HG03025 (cell line): Measurements from ENCODE around the gene AWAT2.

Experiments used
- ATAC-seq: cut with Tn5 transposase; IDR thresholded peaks from one replicate; pipeline ENCODE4 v1.9.1; 2021; ENCODE audit warnings: mild to moderate bottlenecking, moderate library complexity; ENCODE audit not compliant: unreplicated experiment, low FRiP score

AWAT2 gene

GRCh38 chrX:70042399-70043371 lies 7.1 kb downstream of the AWAT2 start:
- ATAC-seq, result no peak

GRCh38 chrX:70041993-70042392 lies 7.7 kb downstream of the AWAT2 start:
- no peak for ATAC-seq

GRCh38 chrX:70039758-70040157 lies 10.0 kb downstream of the AWAT2 start:
- no peak for ATAC-seq

- no peak for ATAC-seq
Measured at GRCh38 chrX:70038951-70039350, 10.8 kb downstream of the AWAT2 start.

GRCh38 chrX:70038515-70038914 lies 11.2 kb downstream of the AWAT2 start:
- ATAC-seq, result no peak

DNA sequence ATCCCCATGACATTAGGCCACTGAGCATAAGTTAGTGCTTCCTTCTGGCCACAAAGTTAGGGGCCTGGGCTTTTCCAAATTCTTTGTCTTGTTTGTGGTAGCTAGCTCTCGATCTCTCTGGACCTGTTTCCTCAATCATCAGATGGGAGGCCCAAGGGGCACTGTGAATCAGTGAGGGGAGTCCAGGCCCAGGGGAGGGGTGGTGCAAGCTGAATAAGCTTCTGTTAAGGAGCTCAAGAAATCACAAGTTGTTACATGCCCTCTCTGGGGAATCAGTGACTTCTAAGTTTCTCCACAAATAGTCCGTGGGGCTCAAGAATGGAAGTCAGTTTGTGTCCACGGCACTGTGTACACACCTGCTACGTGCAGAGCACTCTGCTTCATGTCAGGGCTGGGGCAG lies 15.1 kb downstream of the AWAT2 start:
- ATAC-seq, result no peak

- ATAC-seq, result no peak
Measured at GRCh38 chrX:70033348-70034051, 16.2 kb downstream of the AWAT2 start.

GRCh38 chrX:70032792-70033191 lies 16.9 kb downstream of the AWAT2 start:
- ATAC-seq, result no peak

GRCh38 chrX:70030301-70030767 lies 19.4 kb downstream of the AWAT2 start:
- no peak for ATAC-seq

DNA sequence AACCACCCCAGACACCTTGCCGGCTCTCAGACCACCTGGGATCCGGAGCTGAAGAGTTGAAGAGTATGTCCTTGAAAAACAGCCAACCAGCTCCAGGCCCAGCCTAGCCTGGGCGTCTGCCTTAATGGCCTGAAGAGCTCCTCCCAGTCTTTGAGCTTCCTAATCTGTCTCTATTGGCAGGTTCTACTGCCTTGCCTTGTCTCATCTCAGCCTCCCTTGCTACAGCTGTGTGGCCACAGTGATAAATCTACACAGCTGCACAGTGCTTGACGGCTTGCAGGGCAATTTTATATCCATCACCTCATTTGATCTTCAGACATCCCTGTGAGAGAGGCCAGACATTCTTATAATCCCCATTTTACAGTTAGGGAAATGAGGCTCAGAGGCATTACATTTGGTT lies 19.9 kb downstream of the AWAT2 start:
- ATAC-seq, result no peak

DNA sequence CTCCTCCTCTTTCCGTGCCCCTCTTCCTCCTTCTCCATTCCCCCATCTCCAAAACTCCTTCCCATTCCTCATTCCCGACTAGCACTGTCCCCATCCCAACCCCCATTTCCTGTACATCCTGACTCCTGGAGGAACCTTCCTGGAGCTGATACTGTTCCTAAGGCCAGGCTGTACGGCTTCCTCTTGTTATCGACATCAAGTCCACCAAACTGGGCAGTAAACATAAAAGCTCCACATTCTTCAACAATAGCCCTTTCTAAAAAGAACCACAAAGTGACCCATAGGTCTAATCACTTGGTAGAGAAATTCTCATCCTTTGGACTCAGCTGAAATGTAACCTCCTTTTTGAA lies 22.9 kb downstream of the AWAT2 start:
- ATAC-seq, result no peak

- ATAC-seq, result no peak
Measured at GRCh38 chrX:70026112-70026850, 23.5 kb downstream of the AWAT2 start.

DNA sequence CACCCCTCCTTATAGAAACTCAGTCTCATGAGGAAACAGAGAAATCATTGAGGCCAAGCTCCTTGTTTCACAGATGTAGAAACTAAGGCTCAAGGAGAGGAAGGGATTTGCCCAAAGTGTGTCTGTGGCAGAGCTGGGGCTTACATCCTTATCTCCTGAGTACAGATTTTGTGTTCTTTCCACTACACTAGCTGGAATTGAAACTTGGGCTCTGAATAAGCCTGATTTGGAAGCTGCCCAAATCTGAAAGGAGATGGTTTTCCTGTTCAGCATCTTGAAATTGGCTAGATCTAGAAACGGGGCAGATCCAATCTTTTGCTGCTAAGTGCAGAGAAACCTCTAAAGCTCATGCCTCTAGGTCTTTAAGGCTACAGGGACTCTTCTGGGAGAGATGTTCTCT lies 24.3 kb downstream of the AWAT2 start:
- ATAC-seq, result no peak

GRCh38 chrX:70022616-70023015 lies 27.1 kb downstream of the AWAT2 start:
- ATAC-seq, result no peak

DNA sequence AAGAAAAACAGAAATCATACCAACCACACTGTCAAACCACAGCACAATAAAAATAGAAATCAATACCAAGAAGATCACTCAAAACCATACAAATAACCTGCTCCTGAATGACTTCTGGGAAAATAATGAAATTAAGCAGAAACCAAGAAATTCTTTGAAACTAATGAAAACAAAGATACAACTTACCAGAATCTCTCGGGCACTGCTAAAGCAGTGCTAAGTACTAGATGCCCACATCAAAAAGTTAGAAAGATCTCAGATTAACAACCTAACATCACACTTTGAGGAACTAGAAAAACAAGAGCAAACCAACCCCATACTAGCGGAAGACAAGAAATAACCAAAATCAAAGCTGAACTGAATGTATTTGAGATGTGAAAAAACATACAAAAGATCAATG lies 33.2 kb downstream of the AWAT2 start:
- no peak for ATAC-seq

GRCh38 chrX:70013466-70014381 lies 36.0 kb downstream of the AWAT2 start:
- no peak for ATAC-seq

DNA sequence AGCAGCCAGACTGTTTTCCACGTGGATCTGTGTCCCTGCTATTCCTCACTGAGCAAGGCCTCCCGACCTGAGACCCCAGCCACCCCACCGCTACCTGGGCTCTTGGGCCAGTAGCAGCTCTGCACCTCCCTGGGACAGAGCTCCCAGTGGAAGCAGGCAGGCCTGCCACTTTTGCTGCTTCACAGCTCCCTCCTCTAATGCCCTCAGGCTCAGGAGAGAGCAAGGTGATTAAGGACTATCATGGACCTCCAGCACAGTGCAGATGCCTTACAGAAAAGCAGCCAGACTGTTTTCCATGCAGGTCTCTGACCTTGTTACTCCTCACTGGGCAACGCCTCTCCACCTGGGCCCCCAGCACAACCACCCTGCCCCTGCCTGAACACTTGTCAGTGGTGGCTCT lies 37.0 kb downstream of the AWAT2 start:
- ATAC-seq, result no peak

DNA sequence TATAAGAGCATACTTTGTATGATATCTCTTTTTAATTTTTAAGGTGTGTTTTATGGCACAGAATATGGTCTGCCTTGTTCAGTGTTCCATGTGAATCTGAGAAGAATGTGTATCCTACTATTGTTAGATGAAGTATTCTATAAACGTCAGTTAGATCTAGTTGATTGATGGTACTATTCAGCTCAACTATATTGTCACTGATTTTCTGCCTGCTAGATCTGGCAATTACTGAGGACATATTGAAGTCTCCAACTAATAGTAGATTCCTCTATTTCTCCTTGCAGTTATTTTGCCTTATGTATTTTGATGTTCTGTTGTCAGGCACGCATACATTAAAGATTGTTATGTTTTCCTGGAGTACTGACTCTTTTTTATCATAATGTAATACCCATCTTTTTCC lies 39.8 kb downstream of the AWAT2 start:
- ATAC-seq, result no peak

DNA sequence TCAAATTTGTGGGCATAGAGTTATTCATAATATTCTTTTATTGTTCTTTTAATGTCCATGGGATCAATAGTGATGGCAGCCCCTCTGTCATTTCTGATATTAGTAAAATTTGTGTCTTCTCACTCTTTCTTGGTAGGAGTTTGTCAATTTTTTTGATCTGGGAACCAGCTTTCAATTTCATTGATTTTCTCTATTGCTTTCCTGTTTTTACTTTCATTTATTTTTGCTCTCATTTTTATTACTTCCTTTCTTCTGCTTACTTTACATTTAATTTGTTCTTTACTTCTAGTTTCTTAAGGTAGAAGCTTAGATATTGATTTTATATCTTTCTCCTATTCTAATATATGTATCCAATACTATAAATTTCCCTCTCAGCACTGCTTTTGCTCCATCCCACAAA lies 40.7 kb downstream of the AWAT2 start:
- ATAC-seq, result no peak

- no peak for ATAC-seq
Measured at GRCh38 chrX:70007946-70008345, 41.8 kb downstream of the AWAT2 start.
